ENCODE results near the gene UQCR11.

Gene UQCR11

DNA sequence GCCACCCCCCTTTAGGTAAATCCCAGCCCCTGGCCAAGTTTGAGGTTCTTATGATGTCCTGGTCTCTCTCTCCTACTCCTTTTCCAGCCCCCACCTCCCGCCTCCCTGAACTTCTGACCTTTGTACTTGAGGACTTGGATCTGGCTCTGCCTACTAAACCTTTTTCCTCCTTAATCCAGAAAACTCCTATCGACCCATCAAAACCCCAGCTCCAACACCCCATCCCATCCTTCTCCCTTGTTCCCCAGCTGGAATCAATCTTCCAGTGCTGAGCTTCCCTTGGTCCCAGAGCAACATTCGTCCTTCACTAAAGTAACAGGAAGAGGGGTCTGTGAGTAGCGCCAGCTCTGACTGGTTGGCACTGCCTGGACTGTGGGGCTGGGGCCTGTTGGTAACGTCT, 17.3 kb upstream of the UQCR11 start:
- Histone ChIP-seq H3K4me1 (ENCODE audit: control insufficient read depth, insufficient read depth, low read length) (no peaks in the 10 kb centered on the region; the same call in 1 of the 2 replicates), H3K27me3 (ENCODE audit: control insufficient read depth, insufficient read depth, low read length) (no peaks in the 10 kb centered on the region), H3K4me3 (ENCODE audit: low read length) (no peak overlapping the region), H3K36me3 (ENCODE audit: control insufficient read depth, insufficient read depth, low read length) (peaks cover 60% of the 10 kb centered on the region), H3K27ac (ENCODE audit: low read length) (no peak overlapping the region), H3K9me3 (ENCODE audit: control insufficient read depth, insufficient read depth, low read length) (no peaks in the 10 kb centered on the region)
- WGBS (ENCODE audit: insufficient coverage, insufficient read length) = 100% methylated on average over 1 of the region's 5 CpGs
- DNase-seq (ENCODE audit: low read depth, low spot score) = no peak

- DNase-seq (ENCODE audit: low read depth, low spot score) = no peak
- Histone ChIP-seq H3K27ac (ENCODE audit: low read length) (no peak overlapping the region), H3K36me3 (ENCODE audit: control insufficient read depth, insufficient read depth, low read length) (peaks cover 62% of the 10 kb centered on the region), H3K27me3 (ENCODE audit: control insufficient read depth, insufficient read depth, low read length) (no peaks in the 10 kb centered on the region), H3K4me3 (ENCODE audit: low read length) (no peak overlapping the region), H3K9me3 (ENCODE audit: control insufficient read depth, insufficient read depth, low read length) (no peaks in the 10 kb centered on the region), H3K4me1 (ENCODE audit: control insufficient read depth, insufficient read depth, low read length) (no peaks in the 10 kb centered on the region; the same call in 1 of the 2 replicates)
- WGBS (ENCODE audit: insufficient coverage, insufficient read length) = no CpG with 5 or more reads among the region's 23 CpGs
These were observed 16.7 kb upstream of the UQCR11 start for GRCh38 chr19:1622007-1622406.

DNA sequence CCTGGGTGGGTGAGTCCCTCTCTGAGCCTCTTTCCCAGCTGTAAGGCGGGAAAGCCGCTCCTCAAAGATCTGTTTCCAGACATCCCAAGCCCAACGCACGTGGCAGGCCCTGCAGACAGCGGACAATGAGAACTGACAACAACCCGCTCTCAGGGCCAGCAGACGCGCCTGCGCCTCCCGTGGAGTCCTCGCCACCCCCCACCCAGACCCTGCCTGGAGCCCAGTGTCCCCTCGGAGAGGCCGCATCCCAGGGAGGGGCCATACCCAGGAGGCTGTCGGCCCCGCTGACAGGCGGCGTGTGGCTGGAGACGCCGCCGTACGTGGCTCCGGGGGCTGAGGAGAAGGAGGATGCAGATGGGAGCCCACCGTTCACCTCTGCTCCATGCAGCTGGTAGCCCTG, 16.3 kb upstream of the UQCR11 start:
- no CpG with 5 or more reads among the region's 23 CpGs for WGBS (ENCODE audit: insufficient coverage, insufficient read length)
- no peaks in the 10 kb centered on the region; the same call in 1 of the 2 replicates for H3K4me1 ChIP-seq (ENCODE audit: control insufficient read depth, insufficient read depth, low read length)
- H3K4me3 ChIP-seq (ENCODE audit: low read length) = no peak overlapping the region
- H3K9me3 ChIP-seq (ENCODE audit: control insufficient read depth, insufficient read depth, low read length) = no peaks in the 10 kb centered on the region
- H3K36me3 ChIP-seq (ENCODE audit: control insufficient read depth, insufficient read depth, low read length) = peaks cover 64% of the 10 kb centered on the region
- H3K27me3 ChIP-seq (ENCODE audit: control insufficient read depth, insufficient read depth, low read length) = no peaks in the 10 kb centered on the region
- DNase-seq (ENCODE audit: low read depth, low spot score) = no peak
- no peak overlapping the region for H3K27ac ChIP-seq (ENCODE audit: low read length)

GRCh38 chr19:1621021-1621420, 15.8 kb upstream of the UQCR11 start:
- DNase-seq (ENCODE audit: low read depth, low spot score) = no peak
- Histone ChIP-seq H3K4me3 (ENCODE audit: low read length) (no peak overlapping the region), H3K4me1 (ENCODE audit: control insufficient read depth, insufficient read depth, low read length) (no peaks in the 10 kb centered on the region; the same call in 1 of the 2 replicates), H3K36me3 (ENCODE audit: control insufficient read depth, insufficient read depth, low read length) (peaks cover 66% of the 10 kb centered on the region), H3K27ac (ENCODE audit: low read length) (no peak overlapping the region), H3K9me3 (ENCODE audit: control insufficient read depth, insufficient read depth, low read length) (no peaks in the 10 kb centered on the region), H3K27me3 (ENCODE audit: control insufficient read depth, insufficient read depth, low read length) (no peaks in the 10 kb centered on the region)
- WGBS (ENCODE audit: insufficient coverage, insufficient read length) = no CpG with 5 or more reads among the region's 19 CpGs

GRCh38 chr19:1620502-1620901, 15.2 kb upstream of the UQCR11 start:
- no peak overlapping the region for H3K27ac ChIP-seq (ENCODE audit: low read length)
- no peak overlapping the region for H3K4me3 ChIP-seq (ENCODE audit: low read length)
- no peaks in the 10 kb centered on the region; the same call in 1 of the 2 replicates for H3K4me1 ChIP-seq (ENCODE audit: control insufficient read depth, insufficient read depth, low read length)
- no peaks in the 10 kb centered on the region for H3K9me3 ChIP-seq (ENCODE audit: control insufficient read depth, insufficient read depth, low read length)
- WGBS (ENCODE audit: insufficient coverage, insufficient read length) = no CpG with 5 or more reads among the region's 11 CpGs
- peaks cover 68% of the 10 kb centered on the region for H3K36me3 ChIP-seq (ENCODE audit: control insufficient read depth, insufficient read depth, low read length)
- no peak for DNase-seq (ENCODE audit: low read depth, low spot score)
- no peaks in the 10 kb centered on the region for H3K27me3 ChIP-seq (ENCODE audit: control insufficient read depth, insufficient read depth, low read length)

GRCh38 chr19:1619703-1620102, 14.4 kb upstream of the UQCR11 start:
- H3K27me3 ChIP-seq (ENCODE audit: control insufficient read depth, insufficient read depth, low read length) = no peaks in the 10 kb centered on the region
- H3K27ac ChIP-seq (ENCODE audit: low read length) = no peak overlapping the region
- WGBS (ENCODE audit: insufficient coverage, insufficient read length) = no CpG with 5 or more reads among the region's 18 CpGs
- H3K9me3 ChIP-seq (ENCODE audit: control insufficient read depth, insufficient read depth, low read length) = no peaks in the 10 kb centered on the region
- peaks cover 71% of the 10 kb centered on the region for H3K36me3 ChIP-seq (ENCODE audit: control insufficient read depth, insufficient read depth, low read length)
- DNase-seq (ENCODE audit: low read depth, low spot score) = no peak
- no peak overlapping the region for H3K4me3 ChIP-seq (ENCODE audit: low read length)
- no peaks in the 10 kb centered on the region; the same call in 1 of the 2 replicates for H3K4me1 ChIP-seq (ENCODE audit: control insufficient read depth, insufficient read depth, low read length)

DNA sequence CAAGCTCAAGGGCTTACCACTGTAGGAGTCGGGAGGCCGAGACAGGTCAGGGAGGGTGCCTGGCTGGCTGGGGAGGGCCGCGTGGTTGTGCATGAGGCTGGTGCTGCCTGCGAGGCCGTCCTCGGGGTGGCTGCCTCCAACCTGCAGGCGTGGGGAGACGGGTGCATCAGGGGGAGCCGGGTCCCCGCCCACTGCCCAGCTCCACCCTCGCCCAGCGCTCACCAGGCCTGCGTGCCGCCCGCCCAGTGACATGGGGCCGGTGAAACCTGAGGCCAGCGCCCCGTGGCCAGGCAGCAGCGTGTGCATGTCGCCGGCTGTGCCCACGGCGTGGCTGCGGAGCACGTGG, 13.8 kb upstream of the UQCR11 start:
- Histone ChIP-seq H3K27me3 (ENCODE audit: control insufficient read depth, insufficient read depth, low read length) (no peaks in the 10 kb centered on the region), H3K4me1 (ENCODE audit: control insufficient read depth, insufficient read depth, low read length) (no peaks in the 10 kb centered on the region; the same call in 1 of the 2 replicates), H3K4me3 (ENCODE audit: low read length) (no peak overlapping the region), H3K27ac (ENCODE audit: low read length) (no peak overlapping the region), H3K9me3 (ENCODE audit: control insufficient read depth, insufficient read depth, low read length) (no peaks in the 10 kb centered on the region), H3K36me3 (ENCODE audit: control insufficient read depth, insufficient read depth, low read length) (peaks cover 76% of the 10 kb centered on the region)
- no peak for DNase-seq (ENCODE audit: low read depth, low spot score)
- WGBS (ENCODE audit: insufficient coverage, insufficient read length) = no CpG with 5 or more reads among the region's 26 CpGs

GRCh38 chr19:1618157-1619093, 13.2 kb upstream of the UQCR11 start:
- H3K9me3 ChIP-seq (ENCODE audit: control insufficient read depth, insufficient read depth, low read length) = no peaks in the 10 kb centered on the region
- H3K4me1 ChIP-seq (ENCODE audit: control insufficient read depth, insufficient read depth, low read length) = no peaks in the 10 kb centered on the region; the same call in 1 of the 2 replicates
- peak; percentile 39 for DNase-seq (ENCODE audit: low read depth, low spot score)
- no peak overlapping the region for H3K4me3 ChIP-seq (ENCODE audit: low read length)
- H3K27me3 ChIP-seq (ENCODE audit: control insufficient read depth, insufficient read depth, low read length) = no peaks in the 10 kb centered on the region
- peaks cover 75% of the 10 kb centered on the region for H3K36me3 ChIP-seq (ENCODE audit: control insufficient read depth, insufficient read depth, low read length)
- no peak overlapping the region for H3K27ac ChIP-seq (ENCODE audit: low read length)
- WGBS (ENCODE audit: insufficient coverage, insufficient read length) = no CpG with 5 or more reads among the region's 24 CpGs

DNA sequence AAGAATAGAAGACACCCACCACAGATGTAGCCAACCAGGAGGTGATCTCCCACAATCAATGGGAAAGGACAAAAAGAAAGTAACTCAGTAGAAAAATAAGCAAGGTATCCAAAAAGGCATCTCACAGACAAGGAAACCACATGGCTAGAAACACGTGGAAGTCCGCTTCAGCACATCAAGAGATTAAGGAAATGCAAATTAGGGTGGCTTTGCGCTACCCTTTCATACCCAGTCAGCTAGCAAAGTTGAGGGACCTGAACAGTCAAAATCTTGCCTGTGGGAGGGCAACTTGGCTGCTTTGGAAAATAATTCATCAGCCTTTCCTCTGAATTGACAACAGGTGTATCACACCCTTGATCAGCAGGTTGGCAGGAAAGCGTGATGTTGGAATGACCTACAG, 11.6 kb upstream of the UQCR11 start:
- Histone ChIP-seq H3K27ac (ENCODE audit: low read length) (no peak overlapping the region), H3K9me3 (ENCODE audit: control insufficient read depth, insufficient read depth, low read length) (no peaks in the 10 kb centered on the region), H3K4me3 (ENCODE audit: low read length) (no peak overlapping the region), H3K27me3 (ENCODE audit: control insufficient read depth, insufficient read depth, low read length) (no peaks in the 10 kb centered on the region), H3K36me3 (ENCODE audit: control insufficient read depth, insufficient read depth, low read length) (peaks cover 78% of the 10 kb centered on the region), H3K4me1 (ENCODE audit: control insufficient read depth, insufficient read depth, low read length) (no peaks in the 10 kb centered on the region; the same call in 1 of the 2 replicates)
- no peak for DNase-seq (ENCODE audit: low read depth, low spot score)
- no CpG with 5 or more reads among the region's 4 CpGs for WGBS (ENCODE audit: insufficient coverage, insufficient read length)

- H3K4me3 ChIP-seq (ENCODE audit: low read length) = no peak overlapping the region
- WGBS (ENCODE audit: insufficient coverage, insufficient read length) = no CpG with 5 or more reads among the region's 8 CpGs
- H3K27ac ChIP-seq (ENCODE audit: low read length) = no peak overlapping the region
- H3K9me3 ChIP-seq (ENCODE audit: control insufficient read depth, insufficient read depth, low read length) = no peaks in the 10 kb centered on the region
- no peak for DNase-seq (ENCODE audit: low read depth, low spot score)
- peaks cover 76% of the 10 kb centered on the region for H3K36me3 ChIP-seq (ENCODE audit: control insufficient read depth, insufficient read depth, low read length)
- no peaks in the 10 kb centered on the region; the same call in 1 of the 2 replicates for H3K4me1 ChIP-seq (ENCODE audit: control insufficient read depth, insufficient read depth, low read length)
- H3K27me3 ChIP-seq (ENCODE audit: control insufficient read depth, insufficient read depth, low read length) = no peaks in the 10 kb centered on the region
These were observed 11.1 kb upstream of the UQCR11 start for GRCh38 chr19:1616396-1616795.
